ENCODE results near the gene TBC1D16.

DNA sequence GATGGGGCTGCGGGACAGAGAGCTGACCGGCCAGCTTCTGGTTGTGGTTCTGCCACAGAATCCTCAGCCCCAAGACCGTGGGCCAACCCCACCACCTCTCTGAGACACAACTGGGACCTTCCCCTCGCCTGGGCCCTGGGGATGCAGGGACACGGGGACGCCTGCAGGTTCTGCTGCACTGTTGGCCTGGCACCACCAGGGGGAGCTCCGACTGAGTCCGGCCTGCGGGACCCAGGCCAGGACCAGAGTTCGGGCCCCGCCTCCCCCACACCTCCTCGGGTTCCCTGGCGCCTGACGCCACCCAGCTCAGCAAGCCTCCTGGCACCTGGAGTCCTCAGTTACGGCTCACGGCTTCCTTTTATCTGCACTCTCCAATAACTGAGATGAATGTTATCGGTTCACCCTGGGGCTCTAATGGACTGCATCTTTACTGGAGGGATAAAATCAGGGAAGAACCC, 27.3 kb downstream of the TBC1D16 start:
- TF ChIP-seq, protein P1, sequence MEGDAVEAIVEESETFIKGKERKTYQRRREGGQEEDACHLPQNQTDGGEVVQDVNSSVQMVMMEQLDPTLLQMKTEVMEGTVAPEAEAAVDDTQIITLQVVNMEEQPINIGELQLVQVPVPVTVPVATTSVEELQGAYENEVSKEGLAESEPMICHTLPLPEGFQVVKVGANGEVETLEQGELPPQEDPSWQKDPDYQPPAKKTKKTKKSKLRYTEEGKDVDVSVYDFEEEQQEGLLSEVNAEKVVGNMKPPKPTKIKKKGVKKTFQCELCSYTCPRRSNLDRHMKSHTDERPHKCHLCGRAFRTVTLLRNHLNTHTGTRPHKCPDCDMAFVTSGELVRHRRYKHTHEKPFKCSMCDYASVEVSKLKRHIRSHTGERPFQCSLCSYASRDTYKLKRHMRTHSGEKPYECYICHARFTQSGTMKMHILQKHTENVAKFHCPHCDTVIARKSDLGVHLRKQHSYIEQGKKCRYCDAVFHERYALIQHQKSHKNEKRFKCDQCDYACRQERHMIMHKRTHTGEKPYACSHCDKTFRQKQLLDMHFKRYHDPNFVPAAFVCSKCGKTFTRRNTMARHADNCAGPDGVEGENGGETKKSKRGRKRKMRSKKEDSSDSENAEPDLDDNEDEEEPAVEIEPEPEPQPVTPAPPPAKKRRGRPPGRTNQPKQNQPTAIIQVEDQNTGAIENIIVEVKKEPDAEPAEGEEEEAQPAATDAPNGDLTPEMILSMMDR (conservative IDR thresholded peaks at IDR 0.05 in 1 of 2, IDR thresholded peaks at IDR 0.05 in 1 of 2; ENCODE audit: low read depth in 1 of 2, low read length in 2 of 2) = peak; percentile 88 to 90
- no peak for TF ChIP-seq EZH2 (IDR thresholded peaks at IDR 0.05; ENCODE audit: low read length, missing control alignments)
